T-helper 1 cell treated with Interleukin-12 subunit alpha and Interleukin-12 subunit beta and Interleukin-4 antibody, amounts not matched to agents 30 μg/mL and 1 μg/mL, for 36 hours (primary cell): ENCODE results near the gene KIT.

Experiments
- H3K27ac Mint-ChIP-seq: one replicate; pipeline ENCODE4 v1.8.0; 2021; ENCODE audit warnings: mild to moderate bottlenecking, mixed read lengths
- H3K27me3 Mint-ChIP-seq: one replicate; pipeline ENCODE4 v1.8.0; 2021; ENCODE audit warnings: low read depth, mixed read lengths
- H3K36me3 Mint-ChIP-seq: one replicate; pipeline ENCODE4 v1.8.0; 2021; ENCODE audit warnings: low read depth, mixed read lengths
- H3K4me1 Mint-ChIP-seq: one replicate; pipeline ENCODE4 v1.8.0; 2021; ENCODE audit warnings: low read depth, mixed read lengths
- H3K4me3 Mint-ChIP-seq: one replicate; pipeline ENCODE4 v1.8.0; 2021; ENCODE audit warnings: mild to moderate bottlenecking, moderate library complexity, mixed read lengths
- H3K9me3 Mint-ChIP-seq: one replicate; pipeline ENCODE4 v1.8.0; 2021; ENCODE audit warnings: mixed read lengths

KIT gene

GRCh38 chr4:54651050-54651449, 6.7 kb upstream of the KIT start:
- Mint-ChIP-seq H3K4me3 (no peak overlapping the region), H3K9me3 (no peaks in the 10 kb centered on the region), H3K36me3 (no peaks in the 10 kb centered on the region), H3K27me3 (peaks cover 22% of the 10 kb centered on the region), H3K27ac (no peak overlapping the region), H3K4me1 (no peaks in the 10 kb centered on the region)

GRCh38 chr4:54654753-54655152, 3.0 kb upstream of the KIT start:
- Mint-ChIP-seq H3K27ac (no peak overlapping the region), H3K4me3 (no peak overlapping the region), H3K36me3 (no peaks in the 10 kb centered on the region), H3K4me1 (peaks cover 8% of the 10 kb centered on the region), H3K27me3 (peaks cover 54% of the 10 kb centered on the region), H3K9me3 (no peaks in the 10 kb centered on the region)

- Mint-ChIP-seq H3K9me3 (no peaks in the 10 kb centered on the region), H3K27ac (no peak overlapping the region), H3K27me3 (peaks cover 75% of the 10 kb centered on the region), H3K36me3 (no peaks in the 10 kb centered on the region), H3K4me3 (peak overlapping the region; percentile 26), H3K4me1 (peaks cover 9% of the 10 kb centered on the region)
Observed at GRCh38 chr4:54657185-54657550, 589 bp upstream of the KIT start.

- no peaks in the 10 kb centered on the region for H3K36me3 Mint-ChIP-seq
- H3K27ac Mint-ChIP-seq, result no peak overlapping the region
- H3K4me3 Mint-ChIP-seq, result peak overlapping the region; percentile 64
- peaks cover 78% of the 10 kb centered on the region for H3K27me3 Mint-ChIP-seq
- peaks cover 9% of the 10 kb centered on the region for H3K4me1 Mint-ChIP-seq
- no peaks in the 10 kb centered on the region for H3K9me3 Mint-ChIP-seq
Observed at GRCh38 chr4:54658252-54659093, 716 bp downstream of the KIT start.

- Mint-ChIP-seq H3K9me3 (no peaks in the 10 kb centered on the region), H3K27ac (no peak overlapping the region), H3K27me3 (peaks cover 80% of the 10 kb centered on the region), H3K4me3 (peak overlapping the region; percentile 59), H3K36me3 (no peaks in the 10 kb centered on the region), H3K4me1 (peaks cover 9% of the 10 kb centered on the region)
Observed at GRCh38 chr4:54659313-54659712, 1.6 kb downstream of the KIT start.

GRCh38 chr4:54659749-54660535, 2.2 kb downstream of the KIT start:
- no peak overlapping the region for H3K4me3 Mint-ChIP-seq
- no peaks in the 10 kb centered on the region for H3K9me3 Mint-ChIP-seq
- peaks cover 9% of the 10 kb centered on the region for H3K4me1 Mint-ChIP-seq
- peaks cover 79% of the 10 kb centered on the region for H3K27me3 Mint-ChIP-seq
- H3K36me3 Mint-ChIP-seq, result no peaks in the 10 kb centered on the region
- H3K27ac Mint-ChIP-seq, result no peak overlapping the region

- no peaks in the 10 kb centered on the region for H3K36me3 Mint-ChIP-seq
- H3K27me3 Mint-ChIP-seq, result peaks cover 79% of the 10 kb centered on the region
- no peak overlapping the region for H3K4me3 Mint-ChIP-seq
- no peak overlapping the region for H3K27ac Mint-ChIP-seq
- no peaks in the 10 kb centered on the region for H3K9me3 Mint-ChIP-seq
- peaks cover 9% of the 10 kb centered on the region for H3K4me1 Mint-ChIP-seq
Observed at GRCh38 chr4:54660591-54660990, 2.8 kb downstream of the KIT start.

GRCh38 chr4:54661169-54661568, 3.4 kb downstream of the KIT start:
- Mint-ChIP-seq H3K4me3 (no peak overlapping the region), H3K27me3 (peaks cover 73% of the 10 kb centered on the region), H3K9me3 (no peaks in the 10 kb centered on the region), H3K36me3 (no peaks in the 10 kb centered on the region), H3K27ac (no peak overlapping the region), H3K4me1 (peaks cover 9% of the 10 kb centered on the region)

- no peak overlapping the region for H3K4me3 Mint-ChIP-seq
- no peaks in the 10 kb centered on the region for H3K36me3 Mint-ChIP-seq
- H3K27ac Mint-ChIP-seq, result no peak overlapping the region
- no peaks in the 10 kb centered on the region for H3K9me3 Mint-ChIP-seq
- H3K27me3 Mint-ChIP-seq, result peaks cover 68% of the 10 kb centered on the region
- peaks cover 9% of the 10 kb centered on the region for H3K4me1 Mint-ChIP-seq
Observed at GRCh38 chr4:54661686-54662085, 3.9 kb downstream of the KIT start.

- Mint-ChIP-seq H3K27ac (no peak overlapping the region), H3K36me3 (no peaks in the 10 kb centered on the region), H3K4me1 (peaks cover 5% of the 10 kb centered on the region), H3K9me3 (no peaks in the 10 kb centered on the region), H3K27me3 (peaks cover 64% of the 10 kb centered on the region), H3K4me3 (no peak overlapping the region)
Observed at GRCh38 chr4:54662123-54662522, 4.4 kb downstream of the KIT start.

- H3K9me3 Mint-ChIP-seq, result no peaks in the 10 kb centered on the region
- no peak overlapping the region for H3K27ac Mint-ChIP-seq
- no peaks in the 10 kb centered on the region for H3K36me3 Mint-ChIP-seq
- no peak overlapping the region for H3K4me3 Mint-ChIP-seq
- peaks cover 5% of the 10 kb centered on the region for H3K4me1 Mint-ChIP-seq
- H3K27me3 Mint-ChIP-seq, result peaks cover 67% of the 10 kb centered on the region
Observed at GRCh38 chr4:54662901-54663585, 5.3 kb downstream of the KIT start.

- Mint-ChIP-seq H3K27me3 (peaks cover 64% of the 10 kb centered on the region), H3K4me3 (no peak overlapping the region), H3K4me1 (peaks cover 2% of the 10 kb centered on the region), H3K27ac (no peak overlapping the region), H3K9me3 (no peaks in the 10 kb centered on the region), H3K36me3 (no peaks in the 10 kb centered on the region)
Observed at GRCh38 chr4:54664400-54664799, 6.6 kb downstream of the KIT start.

- Mint-ChIP-seq H3K4me1 (no peaks in the 10 kb centered on the region), H3K4me3 (no peak overlapping the region), H3K36me3 (no peaks in the 10 kb centered on the region), H3K9me3 (no peaks in the 10 kb centered on the region), H3K27ac (no peak overlapping the region), H3K27me3 (peaks cover 41% of the 10 kb centered on the region)
Observed at GRCh38 chr4:54668014-54668611, 10.4 kb downstream of the KIT start.

GRCh38 chr4:54669831-54670230, 12.1 kb downstream of the KIT start:
- no peaks in the 10 kb centered on the region for H3K4me1 Mint-ChIP-seq

More at GRCh38 chr4:54669831-54670230, 12.1 kb downstream of the KIT start:
- no peak overlapping the region for H3K27ac Mint-ChIP-seq
- H3K27me3 Mint-ChIP-seq, result peaks cover 32% of the 10 kb centered on the region
- H3K36me3 Mint-ChIP-seq, result no peaks in the 10 kb centered on the region
- H3K9me3 Mint-ChIP-seq, result no peaks in the 10 kb centered on the region
- H3K4me3 Mint-ChIP-seq, result no peak overlapping the region
